ENCODE measurements around the gene ANK2.

The ANK2 gene

DNA sequence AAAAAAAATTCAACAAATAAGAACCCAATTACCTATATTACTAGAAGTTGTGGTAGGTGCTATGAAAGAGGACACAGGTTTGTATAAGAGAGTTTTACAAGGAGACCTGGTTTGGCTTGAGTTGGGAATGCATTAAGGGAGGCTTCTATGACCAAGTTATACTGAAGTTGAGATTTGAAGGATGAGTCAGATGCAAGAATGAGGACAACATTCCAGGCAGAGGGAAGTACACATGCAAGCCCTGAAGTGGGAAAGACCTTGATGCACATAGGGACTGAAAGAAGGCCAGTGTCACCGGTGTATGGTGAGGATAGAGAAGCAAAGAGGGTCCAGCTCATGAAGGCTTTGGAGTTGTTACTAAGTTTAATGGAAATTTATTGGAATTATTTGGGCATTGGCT lies 52.2 kb downstream of the ANK2 start:
- DNase-seq, result no peak

- DNase-seq, result no peak
These were observed 54.1 kb downstream of the ANK2 start for GRCh38 chr4:113103556-113103955.

DNA sequence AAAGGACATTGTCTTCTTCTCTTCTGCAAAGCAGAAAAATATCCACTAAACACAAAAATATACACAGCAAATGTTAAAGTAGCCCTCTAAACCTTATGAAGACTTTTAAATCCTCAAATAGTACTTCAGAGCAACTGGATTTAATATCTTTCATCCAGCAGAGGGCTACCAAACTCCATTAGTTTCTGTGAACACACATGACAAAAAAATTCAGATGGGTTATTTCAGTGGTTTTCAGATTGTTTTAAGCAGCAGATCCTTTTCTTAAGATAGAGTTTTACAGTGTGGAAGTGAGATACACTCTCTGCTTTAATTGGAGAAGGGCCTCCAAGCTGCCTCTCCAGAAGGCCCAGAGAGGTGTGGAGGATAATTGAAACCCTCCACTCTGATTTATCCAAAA lies 56.7 kb downstream of the ANK2 start:
- DNase-seq, result peak; percentile 67

GRCh38 chr4:113109106-113109718 lies 59.8 kb downstream of the ANK2 start:
- no peak for DNase-seq

DNA sequence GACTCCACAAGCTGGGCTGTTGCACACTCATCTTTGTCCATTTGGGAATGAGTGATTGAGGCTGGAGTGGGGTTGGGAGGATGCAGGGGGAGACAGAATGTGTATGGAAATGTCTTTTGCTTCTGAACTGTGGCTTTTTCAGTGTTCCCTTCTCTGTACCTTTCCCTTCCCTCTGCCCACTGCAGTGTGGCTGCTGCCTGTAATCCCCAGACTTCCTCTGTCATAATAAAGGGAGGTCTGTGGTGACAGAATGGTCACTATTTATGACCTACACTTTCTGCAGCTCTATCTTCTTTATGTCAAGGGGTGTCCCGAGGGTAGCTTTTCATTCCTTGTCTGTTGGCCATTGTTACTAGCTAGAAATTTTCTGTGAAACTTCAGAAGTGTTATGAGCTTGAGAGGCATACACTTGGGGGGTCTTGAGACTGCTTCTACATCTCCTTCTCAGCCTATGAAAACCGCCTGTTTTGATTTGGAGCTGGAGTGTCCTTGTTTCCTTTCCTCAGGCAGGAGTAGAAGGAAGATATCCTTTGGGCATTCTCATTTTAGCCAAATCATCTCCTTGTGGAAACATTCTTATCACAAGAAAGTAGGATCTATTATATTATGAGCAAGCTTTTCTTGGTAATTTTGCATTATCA lies 63.0 kb downstream of the ANK2 start:
- DNase-seq, result peak; percentile 9

DNA sequence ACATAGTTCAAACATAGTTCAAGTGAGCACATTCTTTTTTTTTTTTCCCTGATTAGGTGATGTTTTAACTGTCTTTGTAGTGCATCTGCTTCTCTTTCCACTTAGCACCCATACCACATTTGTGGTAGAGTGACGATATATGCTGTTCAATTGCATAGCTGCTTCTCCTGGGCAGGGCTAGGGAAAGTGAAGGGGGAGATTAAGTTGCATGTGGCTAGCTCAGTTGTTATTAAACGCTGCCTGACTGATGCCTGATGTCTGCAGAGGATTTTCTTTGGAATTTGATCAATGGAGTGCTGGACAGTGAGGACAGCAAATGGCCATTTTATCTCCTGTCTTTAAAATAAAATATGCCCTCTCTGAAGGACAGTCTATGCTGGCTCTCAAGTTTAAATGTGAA lies 63.7 kb downstream of the ANK2 start:
- DNase-seq, result no peak

- DNase-seq, result no peak
These were observed 65.4 kb downstream of the ANK2 start for GRCh38 chr4:113114884-113115283.

DNA sequence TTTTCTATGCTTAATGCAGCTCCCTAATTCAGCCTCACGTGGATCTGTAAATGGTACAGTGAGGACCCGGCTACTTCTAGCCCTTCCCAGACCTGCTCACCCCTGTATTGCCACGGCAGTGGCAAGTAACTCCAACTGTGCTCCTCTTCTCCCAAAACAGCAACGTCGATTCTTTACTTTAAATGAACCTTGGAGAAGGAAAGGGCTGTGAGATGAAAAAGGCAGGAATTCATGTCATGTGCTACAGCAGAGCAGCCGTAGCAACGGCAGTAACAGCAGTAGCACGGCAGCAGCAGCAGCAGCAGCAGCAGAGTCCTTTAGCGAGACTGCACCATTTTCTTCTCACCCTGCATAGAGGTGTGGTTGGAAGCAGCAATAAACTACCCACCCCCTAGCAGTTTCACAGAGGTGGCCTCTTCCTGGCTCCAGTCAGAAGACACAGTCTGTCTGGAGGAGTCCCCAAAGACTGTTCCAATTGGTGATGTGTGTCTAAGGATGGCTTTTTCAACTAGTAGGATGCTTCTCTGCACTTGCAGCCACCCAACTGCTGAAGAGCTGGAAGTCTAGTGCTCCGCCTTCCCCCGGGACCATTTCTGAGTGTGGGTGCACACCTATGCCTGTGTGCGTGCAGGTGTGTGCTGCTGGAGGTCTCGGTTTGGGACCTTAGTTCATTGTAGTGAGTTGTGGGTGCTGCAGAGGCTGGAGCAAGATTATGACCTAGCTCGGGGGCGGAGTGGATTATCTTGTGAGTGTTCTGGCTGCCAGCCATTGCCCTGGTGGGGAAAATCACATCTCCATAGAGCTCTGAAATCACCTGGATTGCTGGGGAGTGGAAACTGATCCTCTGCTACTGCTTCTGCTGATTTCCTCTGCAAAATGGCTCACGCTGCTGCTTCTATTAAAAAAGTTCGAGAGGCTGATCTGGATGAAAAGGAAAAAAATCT lies 67.2 kb downstream of the ANK2 start:
- no peak for DNase-seq

DNA sequence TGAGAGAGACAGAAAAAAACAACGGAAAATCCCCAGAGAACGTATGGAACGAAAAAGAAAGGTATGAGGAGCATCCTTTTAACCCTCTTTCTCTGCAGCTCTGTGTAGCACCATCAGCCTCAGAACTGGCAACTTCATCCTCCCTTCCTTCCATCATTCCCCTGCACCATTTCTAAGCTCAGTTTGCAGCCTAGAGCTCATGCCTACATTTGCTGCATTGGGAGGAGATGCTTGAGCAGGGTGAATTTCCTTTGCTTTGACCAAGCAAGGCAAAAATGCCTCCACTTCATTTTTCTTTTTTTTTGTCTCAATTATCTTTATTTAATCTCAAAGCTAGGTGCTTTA lies 67.9 kb downstream of the ANK2 start:
- no peak for DNase-seq

- peak; percentile 60 for DNase-seq
These were observed 72.6 kb downstream of the ANK2 start for GRCh38 chr4:113122066-113122465.

DNA sequence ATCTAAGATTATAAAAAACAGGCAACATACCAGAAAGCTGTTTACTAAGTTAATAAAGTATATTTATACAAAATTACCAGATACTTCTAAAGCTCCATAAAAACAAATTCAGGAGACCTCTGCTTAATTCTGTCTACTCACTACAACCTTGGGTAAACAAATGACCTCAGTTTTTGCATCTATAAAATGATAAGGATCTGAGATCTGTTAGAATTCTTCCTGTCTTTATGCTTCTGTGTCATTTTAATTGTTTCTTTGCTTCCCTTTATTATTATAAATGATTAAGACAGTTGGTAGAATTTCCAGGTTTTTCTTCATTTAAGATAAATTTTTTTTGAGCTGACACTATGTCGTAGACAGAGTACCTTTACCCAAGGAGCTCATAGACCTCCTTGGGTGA lies 76.0 kb downstream of the ANK2 start:
- no peak for DNase-seq

DNA sequence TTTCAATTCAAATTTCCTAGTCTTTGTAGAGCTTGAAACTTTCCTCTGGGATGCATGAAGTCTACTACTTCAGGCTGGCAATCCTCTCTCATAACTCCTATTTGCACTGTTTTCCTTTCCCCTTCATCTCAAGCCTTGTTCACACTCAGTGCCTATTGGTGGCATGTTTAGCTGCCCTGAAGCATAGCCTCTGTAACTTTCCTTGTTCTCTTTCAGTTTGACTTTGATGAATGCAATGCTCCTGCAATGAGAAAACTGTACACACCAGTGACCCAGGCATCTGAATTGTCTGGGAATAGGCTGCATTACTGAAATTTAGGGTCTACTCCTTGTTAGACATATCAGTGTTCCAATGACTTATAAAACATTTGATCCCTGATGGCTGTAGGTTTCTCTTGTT lies 81.7 kb downstream of the ANK2 start:
- no peak for DNase-seq

GRCh38 chr4:113131621-113132020 lies 82.2 kb downstream of the ANK2 start:
- no peak for DNase-seq

DNA sequence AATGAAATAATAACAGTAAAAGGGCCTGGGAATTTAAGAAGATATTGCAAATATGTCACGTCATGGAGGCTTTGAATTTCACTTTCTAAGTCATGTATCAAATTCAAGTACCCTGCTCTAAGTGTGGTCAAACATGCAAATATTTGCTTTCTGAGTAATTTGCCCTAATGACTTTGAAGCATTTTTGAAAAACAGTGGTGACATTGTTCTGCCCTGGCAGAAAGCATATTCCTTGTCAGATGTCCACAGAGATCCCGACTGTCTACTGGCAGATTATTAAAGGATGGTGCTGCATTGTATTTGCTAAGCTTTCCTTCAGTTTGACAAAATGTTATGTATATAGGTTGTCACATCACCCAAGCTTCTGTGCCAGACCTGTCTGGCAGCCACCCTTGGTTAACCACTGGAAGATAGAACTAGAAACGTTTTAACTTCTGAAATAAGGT lies 92.5 kb downstream of the ANK2 start:
- no peak for DNase-seq

GRCh38 chr4:113142351-113142750 lies 92.9 kb downstream of the ANK2 start:
- no peak for DNase-seq

- no peak for DNase-seq
These were observed 94.6 kb downstream of the ANK2 start for GRCh38 chr4:113144091-113144490.

DNA sequence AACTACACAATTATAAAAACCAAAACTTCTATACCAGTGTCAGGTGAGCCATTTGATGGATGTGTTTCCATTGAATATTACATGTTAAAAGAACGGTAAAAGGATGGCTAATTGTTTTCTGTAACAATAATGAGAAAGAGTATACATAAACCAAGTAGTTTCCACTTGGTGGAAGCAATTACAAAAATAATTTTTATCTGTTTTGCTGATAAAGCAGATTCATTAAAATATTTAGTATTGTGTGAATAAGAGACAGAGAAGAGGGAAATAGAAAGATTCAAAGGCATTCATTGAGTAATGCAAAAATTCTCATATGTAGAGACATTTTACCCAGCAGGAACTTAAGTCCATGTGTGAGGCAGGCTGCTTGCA lies 95.7 kb downstream of the ANK2 start:
- no peak for DNase-seq

- DNase-seq, result peak; percentile 43
These were observed 96.3 kb downstream of the ANK2 start for GRCh38 chr4:113145519-113146291.

- DNase-seq, result peak; percentile 73
These were observed 97.5 kb downstream of the ANK2 start for GRCh38 chr4:113146876-113147358.

GRCh38 chr4:113147498-113148111 lies 98.2 kb downstream of the ANK2 start:
- peak; percentile 71 for DNase-seq

DNA sequence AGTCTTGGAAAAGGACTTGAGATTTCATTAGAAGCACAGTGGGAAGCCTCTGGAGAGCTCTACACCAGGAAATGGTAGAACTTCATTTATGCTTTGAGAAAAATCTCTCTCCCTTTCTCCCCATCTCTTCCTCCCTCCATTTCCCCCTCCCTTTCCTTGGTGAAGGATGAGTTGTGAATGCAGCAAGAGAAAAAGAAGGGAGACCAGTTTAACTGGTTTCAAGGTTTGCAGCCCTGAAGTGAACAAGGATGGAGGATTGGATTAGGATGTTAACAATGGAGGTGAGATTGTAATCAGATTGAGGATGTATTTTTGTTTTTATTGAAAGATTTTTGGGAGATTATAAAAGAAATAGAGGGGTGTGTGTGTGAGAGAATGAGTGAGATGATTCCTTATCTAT lies 99.5 kb downstream of the ANK2 start:
- DNase-seq, result no peak

GRCh38 chr4:113153529-113154101 lies 104.2 kb downstream of the ANK2 start:
- DNase-seq, result peak; percentile 40

All from OCI-M1 (cell line).